HuH-7.5 (cell line): ENCODE data around the gene KASH5.

ENCODE experiments used
- DNase-seq: peaks from one replicate; pipeline ENCODE4 v3.0.0; 2011; ENCODE audit warnings: low spot score

The KASH5 gene, protein sequence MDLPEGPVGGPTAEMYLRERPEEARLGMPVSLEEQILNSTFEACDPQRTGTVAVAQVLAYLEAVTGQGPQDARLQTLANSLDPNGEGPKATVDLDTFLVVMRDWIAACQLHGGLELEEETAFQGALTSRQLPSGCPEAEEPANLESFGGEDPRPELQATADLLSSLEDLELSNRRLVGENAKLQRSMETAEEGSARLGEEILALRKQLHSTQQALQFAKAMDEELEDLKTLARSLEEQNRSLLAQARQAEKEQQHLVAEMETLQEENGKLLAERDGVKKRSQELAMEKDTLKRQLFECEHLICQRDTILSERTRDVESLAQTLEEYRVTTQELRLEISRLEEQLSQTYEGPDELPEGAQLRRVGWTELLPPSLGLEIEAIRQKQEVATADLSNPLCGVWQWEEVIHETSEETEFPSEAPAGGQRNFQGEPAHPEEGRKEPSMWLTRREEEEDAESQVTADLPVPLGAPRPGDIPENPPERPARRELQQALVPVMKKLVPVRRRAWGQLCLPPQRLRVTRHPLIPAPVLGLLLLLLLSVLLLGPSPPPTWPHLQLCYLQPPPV

DNA sequence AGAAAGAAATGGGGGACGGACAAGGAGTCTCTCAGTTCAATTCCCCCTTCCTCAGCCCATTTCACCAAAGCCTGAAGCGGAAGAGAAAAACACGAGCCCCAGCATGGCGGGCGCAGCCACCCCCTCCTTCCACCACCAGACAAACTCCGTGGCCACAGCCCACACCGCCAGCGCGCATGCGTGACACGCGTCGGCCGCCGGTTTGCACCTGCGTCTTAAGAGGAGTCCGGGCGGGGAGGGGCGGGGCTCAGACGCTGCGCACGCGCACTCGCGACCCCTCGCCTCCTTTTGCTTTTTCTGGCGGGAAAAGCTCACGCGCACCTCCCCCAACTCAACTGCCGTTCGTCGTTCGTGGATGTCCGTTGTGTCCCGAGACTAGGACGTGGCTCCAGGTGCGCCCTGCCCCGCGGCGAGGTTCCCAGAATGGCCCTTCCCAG is at the start of gene KASH5:
TSS of gene KASH5 (plus strand) at position 314 of the 437 bp plus-strand sequence. CDS start 2,635 bp downstream, outside the sequence.
- peak; percentile 40 for DNase-seq

DNA sequence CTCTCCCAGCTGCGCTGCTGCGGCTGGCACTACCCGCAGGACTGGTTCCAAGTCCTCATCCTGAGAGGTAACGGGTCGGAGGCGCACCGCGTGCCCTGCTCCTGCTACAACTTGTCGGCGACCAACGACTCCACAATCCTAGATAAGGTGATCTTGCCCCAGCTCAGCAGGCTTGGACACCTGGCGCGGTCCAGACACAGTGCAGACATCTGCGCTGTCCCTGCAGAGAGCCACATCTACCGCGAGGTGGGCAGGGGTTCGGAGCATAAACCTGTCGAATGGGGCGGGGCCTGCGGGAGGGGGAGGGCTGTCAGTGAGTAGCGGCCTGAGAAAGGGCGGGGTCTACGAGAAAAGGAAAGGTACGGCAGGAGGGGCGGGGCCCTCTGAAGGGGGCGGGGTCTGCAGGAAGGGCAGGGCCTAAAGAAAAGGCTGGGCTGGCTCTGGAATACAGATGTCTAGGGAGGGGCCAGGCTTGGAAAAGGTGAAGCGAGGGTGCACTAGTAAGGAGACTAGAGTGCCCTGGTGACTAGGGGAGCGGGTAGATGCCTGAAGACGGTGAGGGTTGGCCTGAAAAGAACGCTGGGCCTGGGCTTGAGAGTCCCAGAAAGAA is 49.3 kb upstream of the KASH5 start:
- peak; percentile 49 for DNase-seq

DNA sequence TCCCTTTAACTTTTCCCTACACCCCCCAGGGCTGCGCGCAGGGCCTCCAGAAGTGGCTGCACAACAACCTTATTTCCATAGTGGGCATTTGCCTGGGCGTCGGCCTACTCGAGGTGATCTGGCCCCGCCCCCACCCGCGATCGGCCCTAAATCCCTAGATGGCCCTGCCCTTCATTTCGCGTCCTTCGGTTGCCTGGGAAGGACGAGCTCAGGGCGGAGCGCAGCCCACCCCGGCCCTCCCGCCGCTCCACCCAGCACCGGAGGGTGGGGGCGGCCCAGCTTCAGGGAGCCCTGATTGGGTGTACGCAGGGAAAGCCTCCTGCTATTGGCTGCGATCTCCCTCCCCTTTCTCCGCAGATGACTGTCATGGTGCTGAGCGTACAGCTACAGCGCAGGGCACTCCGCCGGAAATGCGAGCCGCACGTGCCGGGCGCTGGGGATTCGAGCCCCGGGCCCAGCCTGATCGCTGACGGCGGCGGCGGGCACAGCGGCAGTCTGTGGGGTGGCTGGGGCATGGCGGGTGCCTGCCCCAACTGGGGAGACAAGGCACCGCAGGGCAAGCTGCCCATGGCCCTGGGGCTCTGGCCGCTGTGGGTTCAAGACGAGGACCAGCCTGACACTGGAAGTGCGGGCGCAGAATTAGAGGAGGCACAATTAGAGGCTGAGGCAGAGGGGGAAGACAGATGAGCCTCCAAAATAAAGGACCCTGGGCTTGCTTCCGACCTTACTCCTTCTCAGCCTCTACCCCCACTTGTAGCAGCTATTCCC is 48.6 kb upstream of the KASH5 start:
- DNase-seq, result peak; percentile 47

DNA sequence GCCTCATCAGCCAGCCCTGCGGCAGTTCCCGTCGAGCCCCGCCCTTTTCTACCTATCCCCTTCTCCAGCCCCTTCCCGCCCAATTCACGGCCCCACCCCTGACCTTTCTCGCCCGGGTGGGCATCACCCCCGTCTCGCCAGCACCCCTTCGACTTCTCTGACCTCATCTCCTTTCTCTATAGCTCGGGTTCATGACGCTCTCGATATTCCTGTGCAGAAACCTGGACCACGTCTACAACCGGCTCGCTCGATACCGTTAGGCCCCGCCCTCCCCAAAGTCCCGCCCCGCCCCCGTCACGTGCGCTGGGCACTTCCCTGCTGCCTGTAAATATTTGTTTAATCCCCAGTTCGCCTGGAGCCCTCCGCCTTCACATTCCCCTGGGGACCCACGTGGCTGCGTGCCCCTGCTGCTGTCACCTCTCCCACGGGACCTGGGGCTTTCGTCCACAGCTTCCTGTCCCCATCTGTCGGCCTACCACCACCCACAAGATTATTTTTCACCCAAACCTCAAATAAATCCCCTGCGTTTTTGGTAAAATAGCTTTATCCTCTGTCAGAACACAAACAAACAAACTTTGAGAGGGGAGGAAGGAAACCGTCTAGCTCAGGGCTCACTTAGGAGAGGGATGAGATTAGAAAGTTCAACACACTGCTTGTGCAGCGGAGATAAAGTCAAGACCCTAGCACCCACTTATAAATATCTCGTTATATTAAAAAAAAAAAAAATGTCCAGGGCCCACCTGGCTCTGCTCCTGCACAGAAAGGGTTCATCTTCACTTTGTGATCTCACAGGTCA is 47.8 kb upstream of the KASH5 start:
- peak; percentile 98 for DNase-seq

DNA sequence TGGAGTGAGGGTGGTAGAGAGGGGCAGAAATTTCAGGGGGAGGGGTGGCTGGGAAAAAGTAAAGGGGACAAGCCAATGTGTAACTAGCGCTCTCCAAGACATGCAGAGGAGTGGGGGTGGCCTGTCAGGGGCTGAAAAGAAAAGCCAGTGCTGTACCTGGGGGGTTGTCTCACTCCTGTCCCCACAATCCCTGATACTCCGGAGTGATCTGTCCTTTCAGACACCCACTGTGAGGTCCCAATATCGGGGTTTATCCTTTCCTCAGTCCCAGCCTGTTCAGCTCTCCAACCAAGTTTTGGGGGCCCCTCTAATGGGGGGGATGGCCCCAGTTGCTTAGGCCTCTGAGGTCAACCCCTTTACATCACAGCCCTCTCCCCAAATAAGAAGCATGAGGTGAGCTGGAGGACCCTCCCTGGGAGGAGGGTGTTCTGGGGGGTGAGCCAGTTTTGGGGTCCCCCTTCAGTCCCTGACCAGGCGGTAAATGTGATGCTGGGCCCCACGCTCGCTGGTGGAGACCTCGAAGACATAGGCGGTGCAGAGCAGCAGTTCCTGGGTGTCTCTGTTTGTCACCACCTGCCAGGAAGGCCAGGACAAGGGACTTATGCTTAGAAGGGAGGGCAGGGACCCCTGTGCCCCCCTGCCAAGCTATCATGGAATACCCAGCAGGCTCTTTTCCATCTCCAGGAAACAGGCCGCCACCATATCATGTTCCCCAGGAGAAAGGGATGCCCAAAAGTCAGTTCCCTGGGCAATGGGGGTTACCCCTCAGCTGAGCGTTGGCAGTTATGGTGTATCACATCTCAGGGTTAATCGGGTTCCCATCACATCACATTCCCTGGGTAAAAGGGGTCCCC is 47.0 kb upstream of the KASH5 start:
- no peak for DNase-seq

DNA sequence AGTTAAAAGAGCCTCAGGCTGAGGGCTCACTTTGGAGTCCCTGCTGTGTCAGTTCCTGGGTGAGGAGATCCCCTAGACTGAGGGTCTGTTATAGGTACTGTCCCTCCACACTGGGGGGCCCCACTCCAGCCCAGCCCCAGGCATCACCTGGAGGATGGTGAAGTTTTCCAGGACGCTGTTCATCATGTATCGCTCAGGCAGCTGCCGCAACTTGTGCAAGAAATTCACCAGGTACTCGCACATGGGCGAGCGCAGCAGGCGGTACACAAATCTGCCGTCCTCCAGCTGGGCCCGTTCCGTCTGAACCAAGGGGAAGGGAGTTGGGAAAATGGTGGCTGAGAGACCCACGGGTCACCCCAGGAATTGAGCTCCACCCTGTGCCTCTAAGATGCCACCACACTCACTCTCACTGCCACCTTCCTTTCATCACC is 45.7 kb upstream of the KASH5 start:
- no peak for DNase-seq

DNA sequence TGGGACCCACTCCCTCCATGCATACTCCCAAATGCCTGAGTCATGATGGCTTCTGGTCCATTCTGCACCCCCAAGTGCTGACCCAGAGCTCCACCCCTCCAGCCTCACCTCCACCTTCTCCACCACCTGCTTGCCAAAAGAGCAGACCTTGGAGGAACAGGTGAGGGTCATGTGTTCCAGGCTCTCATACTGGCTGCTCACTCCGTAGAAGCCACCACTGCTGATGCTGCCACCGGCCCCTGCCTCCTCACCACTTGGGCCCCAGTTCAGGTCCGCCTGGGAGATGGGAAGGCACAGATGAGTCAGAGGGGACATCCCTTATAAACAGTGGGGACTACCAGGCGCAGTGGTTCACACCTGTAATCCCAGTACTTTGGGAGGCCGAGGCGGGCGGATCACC is 44.9 kb upstream of the KASH5 start:
- no peak for DNase-seq

DNA sequence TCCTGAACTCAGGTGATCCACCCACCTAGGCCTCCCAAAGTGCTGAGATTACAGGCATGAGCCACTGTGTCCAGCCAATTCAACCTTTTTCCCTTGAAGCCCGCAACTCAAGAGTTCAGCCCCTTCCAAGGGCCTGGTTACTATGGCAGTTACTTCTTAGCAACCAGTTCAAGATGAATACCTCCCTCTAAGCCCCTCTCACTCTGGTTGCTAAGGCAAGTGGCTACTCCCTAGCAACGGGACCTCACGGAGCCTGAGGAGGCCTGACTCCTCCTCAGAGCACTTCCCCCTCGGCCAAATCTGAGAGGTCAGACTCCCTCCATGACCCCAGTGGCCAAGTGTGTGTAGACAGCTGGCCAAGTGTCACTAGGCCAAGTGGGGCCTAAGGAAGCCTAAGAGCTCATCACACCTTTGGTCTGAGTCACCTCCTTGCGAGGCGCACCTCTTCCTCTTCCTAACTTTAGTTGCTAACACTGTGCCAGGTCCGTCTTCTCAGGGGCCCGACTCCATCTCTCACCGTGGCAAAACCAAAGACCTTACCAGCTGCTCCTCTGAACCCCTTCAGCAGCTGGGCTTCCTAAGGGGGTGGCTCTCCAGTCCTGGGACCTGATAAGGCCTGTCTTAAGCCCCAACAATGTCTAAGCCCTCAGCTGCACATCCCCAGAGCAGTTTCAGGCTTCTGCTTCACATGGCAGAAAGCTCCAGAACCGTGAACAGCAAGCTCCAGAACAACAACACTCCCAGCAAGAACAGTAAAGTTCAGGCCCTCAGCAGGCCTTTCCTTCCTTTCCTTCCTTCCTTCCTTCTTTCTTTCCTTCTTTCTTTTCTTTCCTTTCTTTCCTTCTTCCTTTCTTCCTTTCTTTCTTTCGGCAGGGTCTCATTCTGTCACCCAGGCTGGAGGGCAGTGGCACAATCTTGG is 43.3 kb upstream of the KASH5 start:
- no peak for DNase-seq

DNA sequence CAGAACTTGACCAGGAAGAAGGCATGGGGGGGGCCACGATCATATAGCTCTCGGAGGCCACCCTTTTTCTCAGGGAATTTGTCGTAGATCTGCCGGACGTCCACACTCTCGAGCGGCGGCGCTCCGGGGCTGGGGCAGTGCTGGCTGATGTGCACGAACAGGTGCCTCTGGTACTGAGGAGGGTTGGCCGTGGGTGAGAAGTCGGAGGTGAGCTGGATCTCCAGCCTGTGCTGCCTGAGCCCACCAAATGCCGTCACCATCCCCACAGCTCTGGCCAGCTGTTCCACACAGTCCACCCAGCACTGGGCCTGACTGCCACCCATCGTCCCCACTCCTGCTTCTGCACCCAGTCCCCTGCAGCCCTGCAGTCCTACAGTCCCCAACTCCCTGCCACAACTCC is 40.9 kb upstream of the KASH5 start:
- no peak for DNase-seq

DNA sequence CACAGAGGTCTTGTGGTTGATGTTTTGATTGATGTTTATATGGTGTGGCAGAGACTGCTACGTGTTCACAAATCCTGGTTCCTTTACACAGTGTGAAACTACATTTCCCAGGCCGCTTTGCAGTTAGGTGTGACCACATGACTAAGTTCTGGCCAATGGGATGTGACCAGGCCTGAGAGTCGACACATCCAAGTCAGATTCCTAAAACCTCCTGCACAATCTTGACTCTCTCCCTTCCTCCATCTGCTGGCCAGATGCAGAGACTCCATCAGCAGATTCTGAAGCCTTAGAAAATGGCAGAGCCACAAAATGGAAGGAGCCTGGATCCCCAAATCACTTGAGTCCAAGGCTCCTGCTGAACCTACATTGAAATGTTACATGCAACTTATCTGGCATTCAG is 40.2 kb upstream of the KASH5 start:
- DNase-seq, result peak; percentile 49

DNA sequence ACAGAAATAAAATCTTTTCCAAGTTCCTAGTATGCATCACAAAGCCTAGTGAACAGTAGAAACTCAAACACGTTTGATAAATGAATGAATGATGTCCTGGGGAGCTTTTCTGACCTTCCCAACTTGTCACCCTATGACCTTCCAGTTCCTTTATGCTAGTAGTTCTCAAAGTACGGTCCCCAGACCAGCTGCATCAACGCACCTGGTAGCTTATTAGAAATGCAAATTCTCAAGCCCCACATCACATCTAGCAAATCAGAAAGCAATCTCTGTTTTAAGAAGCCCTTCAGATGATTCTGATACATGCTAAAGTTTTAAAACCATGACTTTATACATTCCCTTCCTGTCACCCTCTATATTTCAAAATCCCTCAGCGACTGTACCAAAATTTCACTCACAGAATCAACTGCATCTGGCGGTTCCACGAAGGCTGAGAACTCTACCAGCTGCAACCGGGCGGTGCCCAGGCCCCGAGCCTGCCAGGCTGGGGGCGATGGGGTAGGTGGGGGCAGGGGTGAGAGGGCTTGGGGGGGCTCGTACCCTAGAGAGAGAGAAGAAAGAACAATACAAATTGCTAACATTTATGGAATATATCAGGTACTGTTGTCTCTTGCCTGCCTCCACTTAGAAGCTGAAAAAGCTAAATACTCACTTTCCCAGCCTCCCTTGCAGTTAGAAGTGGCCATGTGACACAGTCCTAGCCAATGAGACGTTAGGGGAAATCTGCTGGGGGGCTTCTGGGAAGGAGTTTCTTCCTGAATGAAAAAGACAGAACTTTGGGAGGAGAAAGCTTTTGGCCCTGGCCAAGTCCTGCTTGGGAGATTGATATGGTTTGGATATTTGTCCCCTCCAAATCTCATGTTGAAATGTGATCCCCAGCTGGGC is 39.5 kb upstream of the KASH5 start:
- DNase-seq, result no peak

DNA sequence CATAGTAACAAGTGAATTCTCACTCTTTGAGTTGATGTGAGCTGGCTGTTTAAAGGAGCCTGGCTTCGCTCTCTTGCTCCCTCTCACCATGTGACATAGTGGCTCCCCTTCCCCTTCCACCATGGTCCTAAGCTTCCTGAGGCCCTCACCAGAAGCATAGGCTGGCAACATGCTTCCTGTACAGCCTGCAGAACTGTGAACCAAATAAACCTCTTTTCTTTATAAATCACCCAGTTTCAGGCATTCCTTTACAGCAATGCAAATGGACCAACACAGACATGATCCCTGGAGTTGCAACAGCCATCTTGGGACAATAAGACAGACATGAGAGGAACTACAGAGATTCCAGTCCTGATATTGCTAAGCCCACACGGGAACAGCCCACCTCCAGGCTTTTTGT is 38.5 kb upstream of the KASH5 start:
- no peak for DNase-seq

DNA sequence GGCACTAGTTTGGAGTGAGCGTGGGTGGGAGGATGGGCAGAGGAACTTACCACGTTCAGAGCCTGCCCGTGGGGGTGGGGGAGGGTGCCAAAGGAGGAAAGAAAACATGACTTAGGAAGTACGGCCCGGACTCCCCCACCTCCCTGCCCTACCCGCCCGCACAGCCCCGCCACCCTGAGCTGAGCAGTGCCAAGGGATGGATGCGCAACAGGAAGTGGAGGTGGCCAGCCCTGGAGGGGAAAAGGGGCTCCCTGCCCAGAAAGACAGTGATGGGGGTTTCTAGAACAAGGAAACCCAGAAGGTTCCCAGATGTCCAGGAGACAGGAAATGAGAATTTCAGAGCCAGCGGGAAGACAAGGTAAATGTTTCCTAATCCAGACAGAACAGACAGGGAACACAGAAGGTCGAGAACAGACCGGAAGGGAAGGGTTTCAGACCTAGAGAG is 32.1 kb upstream of the KASH5 start:
- no peak for DNase-seq

DNA sequence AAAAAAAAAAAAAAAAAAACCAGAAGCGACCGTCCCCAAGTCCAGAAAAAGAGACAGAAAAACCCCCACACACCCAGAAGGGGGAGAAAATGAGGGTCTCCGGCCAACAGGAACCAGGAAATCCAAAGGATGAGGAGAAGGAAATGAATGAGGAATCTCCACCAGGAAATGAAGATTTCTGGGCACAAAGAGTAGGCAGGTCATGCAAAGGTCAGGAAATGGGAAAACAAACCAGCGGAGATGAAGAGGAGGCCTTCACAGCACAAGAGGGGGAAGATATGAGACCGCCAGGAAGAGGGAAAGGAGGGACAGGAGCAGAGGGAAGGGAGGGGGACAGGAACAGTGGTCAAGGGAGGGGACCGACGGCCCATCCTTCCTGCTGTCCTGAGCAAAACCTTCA is 31.7 kb upstream of the KASH5 start:
- DNase-seq, result no peak

DNA sequence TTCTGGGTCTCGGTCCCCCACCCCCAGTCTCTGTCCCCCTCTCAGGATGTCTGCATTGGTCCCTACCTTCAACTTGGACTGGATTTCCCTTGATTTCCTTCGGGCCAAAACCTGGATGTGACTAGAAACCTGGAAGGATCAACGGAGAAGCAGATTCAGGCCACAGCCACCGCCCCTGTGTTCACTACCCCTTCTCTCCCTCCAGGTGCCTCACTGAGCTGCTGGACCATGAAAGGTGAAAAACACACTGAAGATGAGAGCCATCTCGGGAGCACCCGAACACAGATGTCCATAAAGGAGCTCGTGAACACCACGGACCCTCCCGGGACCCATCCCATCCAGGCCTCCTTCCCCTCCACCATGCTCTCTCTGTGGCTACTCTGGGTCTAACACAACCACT is 30.9 kb upstream of the KASH5 start:
- no peak for DNase-seq

DNA sequence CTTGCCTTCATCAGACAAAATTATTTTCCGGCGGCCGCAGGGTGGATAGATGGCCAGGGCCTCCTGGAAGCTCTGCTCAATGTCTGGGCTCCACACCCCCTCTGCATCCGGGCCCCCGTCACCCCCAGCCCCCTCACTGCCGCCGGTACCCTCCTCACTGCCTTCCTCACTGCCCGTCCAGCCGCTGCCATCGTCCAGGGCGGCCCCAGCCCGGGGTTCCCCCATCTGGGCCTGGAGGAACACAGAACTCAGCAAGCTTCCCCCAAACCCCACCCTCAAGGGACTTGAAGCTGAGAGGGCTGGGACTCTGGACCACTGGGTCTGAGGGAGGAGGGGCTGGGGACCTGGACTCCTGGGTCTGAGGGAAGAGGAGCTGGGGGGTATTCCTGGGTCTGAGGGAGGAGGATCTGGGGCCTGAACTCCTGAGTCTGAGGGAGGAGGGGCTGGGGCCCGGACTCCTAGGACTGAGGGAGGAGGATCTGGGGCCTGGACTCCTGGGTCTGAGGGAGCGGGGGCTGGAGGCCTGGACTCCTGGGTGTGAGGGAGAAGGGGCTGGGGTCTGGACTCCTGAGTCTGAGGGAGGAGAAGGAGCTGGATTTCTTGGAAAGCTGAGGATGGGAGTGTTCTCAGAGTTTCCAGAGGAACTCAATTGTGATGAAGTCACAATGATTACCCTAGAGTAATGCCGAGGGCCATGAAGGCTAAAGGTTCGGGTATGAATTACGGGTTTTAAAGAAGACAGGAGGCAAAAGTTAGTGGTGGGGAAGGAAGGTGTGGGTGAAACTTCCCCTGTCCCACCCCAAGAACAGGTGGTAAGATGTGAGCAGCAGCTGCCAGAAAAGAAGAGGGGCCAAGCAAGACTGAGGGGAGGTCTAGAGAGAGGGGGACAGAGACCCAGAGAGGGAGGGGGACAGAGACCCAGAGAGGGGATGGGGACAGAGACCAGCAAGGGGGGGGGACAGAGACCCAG is 27.9 kb upstream of the KASH5 start:
- no peak for DNase-seq

DNA sequence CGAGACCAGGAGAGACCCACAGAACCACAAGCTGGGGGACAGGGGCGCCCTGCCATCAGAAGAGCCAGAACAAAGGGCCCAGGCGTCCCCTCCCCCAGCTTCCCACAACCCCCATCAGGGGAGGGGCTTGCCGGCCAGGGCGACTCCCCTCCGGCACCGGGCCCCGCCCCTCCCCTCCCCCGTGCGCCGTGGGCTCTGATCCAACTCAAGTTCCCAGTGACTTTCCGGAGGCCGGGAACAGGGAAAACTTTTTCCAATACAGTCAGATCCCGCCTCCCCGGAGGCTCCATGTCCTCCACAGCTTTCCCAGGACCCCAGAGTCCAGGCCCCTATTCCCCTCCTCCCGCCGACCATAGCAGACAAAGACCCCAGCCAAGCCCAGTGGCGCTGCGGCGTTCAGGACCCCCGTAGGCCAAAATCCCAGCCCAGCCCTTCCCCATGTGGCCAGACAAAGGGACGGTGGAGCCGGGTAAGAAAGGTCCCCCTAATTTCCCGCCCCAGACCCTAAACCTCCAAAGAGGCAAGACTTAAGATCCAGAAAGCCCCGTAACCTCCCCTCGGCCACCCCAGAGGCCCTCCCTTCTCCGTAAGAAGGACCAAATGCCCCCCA is 26.5 kb upstream of the KASH5 start:
- peak; percentile 92 for DNase-seq
